H1 (cell line): ENCODE results near the gene GAB2. TPM values are rescaled to one million over a fixed set of nuclear protein-coding genes. Genes with fewer than 3 reads are reported as not detected.

Experiments
- CTCF ChIA-PET: fragments of 300-600 bp; sonication (Branson Sonifier 250); formaldehyde crosslinking; loops from one replicate; lab custom pipeline; 2021; ENCODE audit not compliant: partially characterized antibody; lab: Charles Lee
- POLR2A ChIA-PET: fragments of 300-600 bp; sonication (Branson Sonifier 250); formaldehyde crosslinking; loops from one replicate; lab custom pipeline; 2021; ENCODE audit warnings: inconsistent platforms; ENCODE audit not compliant: partially characterized antibody; lab: Charles Lee
- DNase-seq, 2 experiments: peaks; one replicate each; pipeline versions ENCODE4 v3.0.0 to v3.0.0-alpha.2; 2010 to 2022; ENCODE audit warnings: low spot score in 2 of 2, low read depth in 1 of 2, mixed read lengths in 1 of 2
- FAIRE-seq: peaks from 2 replicates; lab custom pipeline; 2011; peaks lifted over from hg19 to GRCh38; lab: Jason Lieb, UNC
- H2AFZ ChIP-seq: 2 replicates; pipeline ENCODE4 v1.8.1; 2012; ENCODE audit warnings: low read length, inconsistent platforms
- H2AK5ac ChIP-seq: 2 replicates; pipeline ENCODE4 v1.6.1; 2013; ENCODE audit warnings: low read depth, low read length
- H2BK120ac ChIP-seq: replicated peaks from 2 replicates; pipeline ENCODE3; 2013; ENCODE audit warnings: low read depth, low read length, inconsistent platforms
- H2BK12ac ChIP-seq: 2 replicates; pipeline ENCODE4 v1.6.1; 2013; ENCODE audit warnings: low read depth, low read length
- H2BK15ac ChIP-seq: 2 replicates; pipeline ENCODE4 v1.6.1; 2013; ENCODE audit warnings: low read length
- H2BK20ac ChIP-seq: 2 replicates; pipeline ENCODE4 v1.6.1; 2013; ENCODE audit warnings: low read length
- H2BK5ac ChIP-seq: 2 replicates; pipeline ENCODE4 v1.6.1; 2013; ENCODE audit warnings: low read depth, low read length
- H3K14ac ChIP-seq: 2 replicates; pipeline ENCODE4 v1.6.1; 2013; ENCODE audit warnings: inconsistent platforms; ENCODE audit not compliant: insufficient read length
- H3K18ac ChIP-seq: 2 replicates; pipeline ENCODE4 v1.6.1; 2013; ENCODE audit warnings: low read length; ENCODE audit errors: extremely low read depth
- H3K23ac ChIP-seq: 2 replicates; pipeline ENCODE4 v1.6.1; 2013; ENCODE audit warnings: inconsistent platforms; ENCODE audit not compliant: insufficient read length
- H3K23me2 ChIP-seq: 2 replicates; pipeline ENCODE4 v1.6.1; 2013; ENCODE audit warnings: low read depth, low read length
- H3K27ac ChIP-seq: 2 replicates; pipeline ENCODE4 v1.6.1; 2011; ENCODE audit warnings: low read depth, low read length, inconsistent platforms
- H3K27me3 ChIP-seq, 4 experiments: replicated peaks in 1 of 4; 1 replicate in 1 of 4; 2 replicates in 3 of 4; pipeline versions ENCODE4 v1.6.1 to v1.8.1; 2011 to 2013; ENCODE audit warnings: low read length in 3 of 4, mild to moderate bottlenecking in 3 of 4, inconsistent platforms in 2 of 4, mixed read lengths in 2 of 4, moderate library complexity in 1 of 4; ENCODE audit not compliant: control insufficient read depth in 3 of 4, insufficient read depth in 3 of 4; ENCODE audit errors: extremely low read depth in 1 of 4
- H3K36me3 ChIP-seq, 4 experiments: 2 replicates each; pipeline versions ENCODE4 v1.6.1 to v1.8.1; 2011 to 2013; ENCODE audit warnings: mild to moderate bottlenecking in 4 of 4, low read length in 3 of 4, moderate library complexity in 2 of 4, control low read depth in 1 of 4, inconsistent platforms in 1 of 4; ENCODE audit not compliant: insufficient read depth in 4 of 4, control insufficient read depth in 2 of 4
- H3K4ac ChIP-seq: replicated peaks from 2 replicates; pipeline ENCODE3; 2013; ENCODE audit warnings: low read length, low read depth, mixed read lengths, inconsistent platforms; ENCODE audit not compliant: insufficient read length
- H3K4me1 ChIP-seq, 4 experiments: replicated peaks in 1 of 4; 1 replicate in 1 of 4; 2 replicates in 3 of 4; pipeline versions ENCODE4 v1.6.1 to v1.8.1; 2011 to 2013; ENCODE audit warnings: low read length in 3 of 4, inconsistent platforms in 2 of 4, mixed read lengths in 1 of 4; ENCODE audit not compliant: insufficient read depth in 4 of 4, control insufficient read depth in 3 of 4
- H3K4me2 ChIP-seq, 2 experiments: 2 replicates each; pipeline versions ENCODE4 v1.6.1 to v1.8.1; 2011 to 2013; ENCODE audit warnings: low read depth in 2 of 2, low read length in 2 of 2, control low read depth in 1 of 2, inconsistent platforms in 1 of 2, mild to moderate bottlenecking in 1 of 2; ENCODE audit not compliant: insufficient read depth in 1 of 2
- H3K4me3 ChIP-seq, 4 experiments: fragments of 200-600, 300-600 bp in 1 of 4; sonication (generic), shearing (Covaris generic), sonication (Bioruptor Twin) in 1 of 4; 2 replicates each; pipeline versions ENCODE4 v1.5.1 to v1.8.1; 2011 to 2016; ENCODE audit warnings: low read length in 4 of 4, low read depth in 3 of 4, control low read depth in 2 of 4, inconsistent platforms in 2 of 4, mild to moderate bottlenecking in 2 of 4, mixed read lengths in 1 of 4, moderate library complexity in 1 of 4; ENCODE audit not compliant: insufficient read depth in 2 of 4; ENCODE audit errors: extremely low read depth in 1 of 4
- H3K56ac ChIP-seq: replicated peaks from 2 replicates; pipeline ENCODE3; 2013; ENCODE audit warnings: low read depth, mild to moderate bottlenecking, mixed read lengths, low read length, inconsistent platforms; ENCODE audit not compliant: insufficient read length
- H3K79me1 ChIP-seq: 2 replicates; pipeline ENCODE4 v1.6.1; 2013; ENCODE audit warnings: low read depth, low read length, control low read depth
- H3K79me2 ChIP-seq, 2 experiments: 2 replicates each; pipeline versions ENCODE4 v1.6.1 to v1.8.1; 2012 to 2013; ENCODE audit warnings: low read length in 2 of 2, mild to moderate bottlenecking in 2 of 2, inconsistent platforms in 1 of 2; ENCODE audit not compliant: insufficient read depth in 2 of 2, control insufficient read depth in 1 of 2
- H3K9ac ChIP-seq, 4 experiments: replicated peaks in 1 of 4; 1 replicate in 1 of 4; 2 replicates in 3 of 4; pipeline versions ENCODE4 v1.6.1 to v1.8.1; 2011 to 2013; ENCODE audit warnings: low read depth in 3 of 4, low read length in 3 of 4, control low read depth in 2 of 4, mild to moderate bottlenecking in 2 of 4, moderate library complexity in 2 of 4, inconsistent platforms in 1 of 4; ENCODE audit errors: extremely low read depth in 1 of 4
- H3K9me3 ChIP-seq, 2 experiments: 2 replicates each; pipeline versions ENCODE4 v1.6.1 to v1.8.1; 2012 to 2013; ENCODE audit warnings: mild to moderate bottlenecking in 2 of 2, moderate library complexity in 2 of 2, control low read depth in 1 of 2, inconsistent platforms in 1 of 2, low read depth in 1 of 2, low read length in 1 of 2, mixed read lengths in 1 of 2; ENCODE audit not compliant: insufficient read depth in 2 of 2
- H4K20me1 ChIP-seq, 2 experiments: replicated peaks in 1 of 2; 2 replicates each; pipeline versions ENCODE3 to v1.8.1; 2011 to 2013; ENCODE audit warnings: inconsistent platforms in 2 of 2, low read length in 2 of 2, mild to moderate bottlenecking in 1 of 2; ENCODE audit not compliant: insufficient read depth in 2 of 2, control insufficient read depth in 1 of 2
- H4K5ac ChIP-seq: 2 replicates; pipeline ENCODE4 v1.6.1; 2013; ENCODE audit warnings: low read length, low read depth, mixed read lengths, inconsistent platforms; ENCODE audit not compliant: insufficient read length
- H4K8ac ChIP-seq: 2 replicates; pipeline ENCODE4 v1.8.0; 2013; ENCODE audit warnings: mild to moderate bottlenecking, moderate library complexity, low read length, inconsistent platforms; ENCODE audit not compliant: insufficient read depth; ENCODE audit errors: extremely low read depth
- H4K91ac ChIP-seq: replicated peaks from 2 replicates; pipeline ENCODE3; 2013; ENCODE audit warnings: low read length, mixed read lengths, inconsistent platforms; ENCODE audit not compliant: insufficient read length
- BACH1 ChIP-seq: IDR thresholded peaks from 2 replicates; pipeline ENCODE4 v1.6.1; 2012; ENCODE audit warnings: low read length, improper control_type of control experiment
- CTBP2 ChIP-seq: IDR thresholded peaks from 2 replicates; pipeline ENCODE4 v1.7.0; 2011; ENCODE audit warnings: borderline replicate concordance, mild to moderate bottlenecking, moderate library complexity, mixed read lengths, low read length; ENCODE audit not compliant: insufficient read depth, insufficient read length
- EGR1 ChIP-seq: IDR thresholded peaks from 2 replicates; pipeline ENCODE4 v1.6.1; 2011; ENCODE audit warnings: low read depth, low read length, borderline replicate concordance
- SP2 ChIP-seq: IDR thresholded peaks from 2 replicates; pipeline ENCODE4 v1.6.1; 2012; ENCODE audit warnings: mild to moderate bottlenecking, low read length, inconsistent platforms
- SRF ChIP-seq: IDR thresholded peaks from 2 replicates; pipeline ENCODE4 v1.6.1; 2011; ENCODE audit warnings: mild to moderate bottlenecking, low read depth, low read length, moderate library complexity
- YY1 ChIP-seq: IDR thresholded peaks from 2 replicates; pipeline ENCODE4 v1.6.1; 2011; ENCODE audit warnings: low read depth, mild to moderate bottlenecking, low read length
- ZNF274 ChIP-seq: IDR thresholded peaks from 2 replicates; pipeline ENCODE4 v1.7.0; 2012; ENCODE audit warnings: low read length, borderline replicate concordance; ENCODE audit errors: extremely low read depth
- WGBS, 2 experiments: shearing (Covaris generic) in 1 of 2; methylation state at CpG; one replicate each; pipeline versions ENCODE4 v1.1.6 to v1.1.7; 2013 to 2015; ENCODE audit warnings: low lambda C conversion rate in 2 of 2, mixed read lengths in 2 of 2, inconsistent platforms in 1 of 2, low coverage in 1 of 2, missing lambda C conversion rate in 1 of 2; ENCODE audit not compliant: insufficient replicate concordance in 2 of 2, insufficient coverage in 1 of 2, insufficient read length in 1 of 2; ENCODE audit errors: extremely low coverage in 1 of 2, missing lambda C conversion rate in 1 of 2; 5-methylcytosine and 5-hydroxymethylcytosine counted together
- polyA plus RNA-seq, 7 experiments: library from polyadenylated mRNA; depleted of rRNA in 3 of 7; stranded (reverse) in 5 of 7; unstranded in 2 of 7; fragments of >200 nt in 5 of 7; fragments of 200-250 nt in 2 of 7; gene quantifications; 1 replicate in 5 of 7; 2 replicates in 1 of 7; 4 replicates in 1 of 7; pipeline versions ENCODE4 v1.2.1 to v1.2.3, GENCODE V29; 2011 to 2013; ENCODE audit warnings: missing spikeins in 2 of 7, mixed read lengths in 2 of 7
- total RNA-seq: library from RNA; stranded (reverse); fragmentation: NEBNext Ultra II Directional; extraction: Animal tissue kit (Norgen Biotek cat#: 25700); gene quantifications from 2 replicates; pipeline ENCODE4 v1.2.1, GENCODE V29; 2021
- TF ChIP-seq, protein P1 (sequence below): IDR thresholded peaks from 2 replicates; pipeline ENCODE4 v1.6.1; 2012; ENCODE audit warnings: inconsistent platforms
- TF ChIP-seq, protein P2 (sequence below): IDR thresholded peaks from 2 replicates; pipeline ENCODE4 v1.6.1; 2011; ENCODE audit warnings: low read length, improper control_type of control experiment

Gene GAB2
- total and polyA plus RNA-seq, 2 of the 8 experiments (the other 6 are each of a cell fraction or from before 2014, with no cell fraction given), result 6.3 to 14.0 TPM

DNA sequence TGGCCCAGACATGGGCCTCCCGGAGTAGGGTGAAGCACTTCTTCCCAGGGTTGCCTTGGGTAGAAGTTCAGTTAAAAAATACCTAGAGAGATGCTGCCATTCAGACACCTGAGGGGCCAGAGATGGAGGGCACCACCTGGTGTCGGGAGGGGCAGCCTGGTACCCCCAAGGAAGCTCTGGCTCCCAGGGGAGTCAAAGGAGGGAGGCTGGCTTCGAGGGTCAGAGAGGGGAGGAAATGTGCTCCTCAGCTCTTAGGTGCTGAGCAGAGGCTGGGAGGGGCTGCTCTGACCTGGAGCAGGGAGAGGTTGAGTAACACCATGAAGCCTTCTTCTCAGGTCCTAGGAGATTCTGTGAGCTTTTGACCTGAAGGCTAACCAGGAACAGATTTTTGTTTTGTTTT lies 227.8 kb downstream of the GAB2 start:
- TF ChIP-seq, protein P1, sequence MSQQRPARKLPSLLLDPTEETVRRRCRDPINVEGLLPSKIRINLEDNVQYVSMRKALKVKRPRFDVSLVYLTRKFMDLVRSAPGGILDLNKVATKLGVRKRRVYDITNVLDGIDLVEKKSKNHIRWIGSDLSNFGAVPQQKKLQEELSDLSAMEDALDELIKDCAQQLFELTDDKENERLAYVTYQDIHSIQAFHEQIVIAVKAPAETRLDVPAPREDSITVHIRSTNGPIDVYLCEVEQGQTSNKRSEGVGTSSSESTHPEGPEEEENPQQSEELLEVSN, result no peak
- TF ChIP-seq EGR1, result no peak
- TF ChIP-seq CTBP2, result no peak
- TF ChIP-seq SRF, result no peak
- no peak for TF ChIP-seq SP2
- TF ChIP-seq YY1, result no peak
- TF ChIP-seq ZNF274, result no peak
- TF ChIP-seq, protein P2, sequence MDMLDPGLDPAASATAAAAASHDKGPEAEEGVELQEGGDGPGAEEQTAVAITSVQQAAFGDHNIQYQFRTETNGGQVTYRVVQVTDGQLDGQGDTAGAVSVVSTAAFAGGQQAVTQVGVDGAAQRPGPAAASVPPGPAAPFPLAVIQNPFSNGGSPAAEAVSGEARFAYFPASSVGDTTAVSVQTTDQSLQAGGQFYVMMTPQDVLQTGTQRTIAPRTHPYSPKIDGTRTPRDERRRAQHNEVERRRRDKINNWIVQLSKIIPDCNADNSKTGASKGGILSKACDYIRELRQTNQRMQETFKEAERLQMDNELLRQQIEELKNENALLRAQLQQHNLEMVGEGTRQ, result no peak
- TF ChIP-seq BACH1, result no peak
- TF ChIP-seq, all 59 proteins: peak for 0
- Histone ChIP-seq H3K14ac (no peak overlapping the region), H2BK12ac (no peak overlapping the region), H2BK5ac (no peak overlapping the region), H4K5ac (no peak overlapping the region), H3K36me3 (no peaks in the 10 kb centered on the region), H3K4me2 (peak overlapping the region; percentile 73 to 86; a peak in 2 of 4 replicates), H3K4me1 (peaks cover 0 to 11% (median 2%) of the 10 kb centered on the region in 4 experiments; a peak in 6 of 7 replicates), H3K18ac (no peak overlapping the region), H3K4me3 (peak overlapping the region in 3 of 4 experiments; percentile 13 to 84 (median 80); a peak in 3 of 8 replicates), H2BK120ac (no peak overlapping the region), H3K27me3 (peaks cover 0 to 4% (median 2%) of the 10 kb centered on the region in 4 experiments; a peak in 1 of 7 replicates), H3K4ac (no peak overlapping the region), H2AK5ac (no peak overlapping the region), H2BK15ac (no peak overlapping the region), H2AFZ (no peak overlapping the region), H3K56ac (no peak overlapping the region), H3K23me2 (peaks cover 10% of the 10 kb centered on the region), H3K27ac (no peak overlapping the region), H4K91ac (no peak overlapping the region), H3K9me3 (no peaks in the 10 kb centered on the region), H3K79me1 (peaks cover 2% of the 10 kb centered on the region; the same call in 1 of the 2 replicates), H3K79me2 (no peaks in the 10 kb centered on the region), H3K9ac (no peak overlapping the region), H4K8ac (no peak overlapping the region), H4K20me1 (peaks cover 2 to 3% of the 10 kb centered on the region in 2 experiments), H3K23ac (no peak overlapping the region), H2BK20ac (no peak overlapping the region)
- POLR2A ChIA-PET, result interaction anchor here (1.0 to 3.7 kb wide), 2 partner anchors 9 to 385 kb away, joined by 3 to 16 read pairs; partner anchors contain the start of gene NARS2
- FAIRE-seq (no peak), DNase-seq (no peak)
- CTCF ChIA-PET, result interaction anchor here (0.6 to 1.3 kb wide), 3 partner anchors 16 to 226 kb away, joined by 3 to 4 read pairs (median 3); no protein-coding TSS in a partner anchor
- WGBS, 2 experiments, result 86% methylated on average over 3 of the region's 3 CpGs; no CpG with 5 or more reads in 1 of the 2 experiments
